Measurements from ENCODE around the gene PKNOX1. TPM values are rescaled to one million over a fixed set of nuclear protein-coding genes. Genes with fewer than 3 reads are reported as not detected.
"Not testable (repeated sequence)": the region's sequence is repeated elsewhere in the genome, so short reads cannot be mapped to it uniquely, and the experiment has no call there.

The PKNOX1 gene
- polyA plus RNA-seq: 10 to 100 TPM in 1 of 4 donors, 1 to 10 TPM in 3; 4.7 to 11.8 (median 6.0) TPM
- long read RNA-seq, donor 1, full-length matches to known transcripts: 3 of 3 reads
- long read RNA-seq, donor 1, partial matches to known transcripts: 0 of 3 reads
- long read RNA-seq, donor 1, other reads (novel, unspliced or antisense): 0 of 3 reads
- long read RNA-seq, donor 2, partial matches to known transcripts: 0 of 1 reads
- long read RNA-seq, donor 2, other reads (novel, unspliced or antisense): 0 of 1 reads
- long read RNA-seq, donor 3, full-length matches to known transcripts: 1 of 90 reads
- long read RNA-seq, donor 3, partial matches to known transcripts: 27 of 90 reads
- long read RNA-seq, donor 3, other reads (novel, unspliced or antisense): 62 of 90 reads
- long read RNA-seq, donor 4: 0 reads
- long read RNA-seq, donor 5: 0 reads
- long read RNA-seq, donor 6, full-length matches to known transcripts: 2 of 2 reads
- long read RNA-seq, donor 6, partial matches to known transcripts: 0 of 2 reads
- long read RNA-seq, donor 6, other reads (novel, unspliced or antisense): 0 of 2 reads
- long read RNA-seq, donor 7, full-length matches to known transcripts: 1 of 1 reads
- long read RNA-seq, donor 7, partial matches to known transcripts: 0 of 1 reads
- long read RNA-seq, donor 7, other reads (novel, unspliced or antisense): 0 of 1 reads
- long read RNA-seq, donor 8: 0 reads
- long read RNA-seq, donor 9, partial matches to known transcripts: 10 of 10 reads
- long read RNA-seq, donor 9, other reads (novel, unspliced or antisense): 0 of 10 reads
- long read RNA-seq, donor 10, full-length matches to known transcripts: 2 of 2 reads
- long read RNA-seq, donor 10, partial matches to known transcripts: 0 of 2 reads
- long read RNA-seq, donor 10, other reads (novel, unspliced or antisense): 0 of 2 reads

DNA sequence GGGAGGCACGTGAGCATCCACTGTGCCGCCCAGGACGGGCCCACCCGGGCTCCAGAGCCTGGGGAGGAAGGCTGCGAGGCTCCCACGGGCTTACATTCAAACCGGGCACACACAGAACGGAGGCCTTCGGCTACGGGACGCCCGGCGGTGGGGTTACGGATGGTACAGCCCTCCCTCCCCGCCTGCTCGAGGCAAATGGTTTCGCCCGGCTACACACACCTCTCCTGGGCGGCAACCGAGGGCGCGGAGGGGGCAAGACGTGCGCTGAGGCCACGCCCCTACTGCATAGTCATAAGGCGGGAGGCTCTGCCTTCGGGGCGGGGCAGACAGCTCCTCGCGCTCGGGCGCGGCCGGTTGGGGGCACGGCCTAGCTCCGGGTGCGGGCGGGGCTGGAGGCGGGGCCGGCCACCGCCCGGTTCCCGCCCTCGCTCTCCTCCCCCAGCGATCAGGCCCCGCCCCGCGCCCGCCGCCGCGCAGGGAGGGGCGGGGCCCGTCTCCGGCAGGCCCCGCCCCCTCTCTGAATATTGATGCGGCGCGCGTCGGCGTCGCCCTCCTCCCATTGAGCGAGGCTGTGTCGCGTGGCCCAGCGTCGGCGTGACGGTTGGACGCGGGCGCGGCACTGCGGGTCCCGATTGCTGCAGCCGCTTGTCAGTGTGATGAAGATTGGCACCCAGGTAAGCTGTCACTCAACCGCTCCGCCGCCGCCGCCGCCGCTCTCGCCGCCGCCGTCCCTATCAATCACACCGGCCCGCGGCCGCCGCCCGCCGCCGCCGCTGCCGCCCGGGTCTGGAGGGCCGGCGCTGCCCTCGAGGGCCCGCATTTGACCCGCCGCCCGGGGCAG is at the start of gene PKNOX1:
Gene PKNOX1 (plus strand): TSS at position 572 of the 841 bp plus-strand sequence. CDS start 29,820 bp downstream, outside the sequence.
- H3K27ac ChIP-seq (ENCODE audit: low read depth in 1 of 3, low read length in 2 of 3): peak within 1 kb of the TSS; percentile 90 to 93 (median 93)
- H3K4me3 ChIP-seq (ENCODE audit: low read depth in 1 of 3, low read length in 3 of 3): peak within 1 kb of the TSS; percentile 69 to 97 (median 95)
- H3K4me1 ChIP-seq (ENCODE audit: control insufficient read depth in 3 of 3, insufficient read depth in 2 of 3, low read depth in 1 of 3, low read length in 2 of 3): peaks cover 3 to 20% (median 3%) of the 10 kb centered on the region in 3 donors
- WGBS, 3 donors: 0 to 1% (median 0%) methylated on average over 49 to 106 of the region's 106 CpGs
- FAIRE-seq (no peak), DNase-seq (peak; percentile 99)
- H3K36me3 ChIP-seq (ENCODE audit: control insufficient read depth in 3 of 3, insufficient read depth in 2 of 3, low read depth in 1 of 3, low read length in 3 of 3): peaks cover 0 to 5% (median 0%) of the 10 kb centered on the region in 3 donors
- H3K27me3 ChIP-seq (ENCODE audit: control insufficient read depth in 3 of 3, insufficient read depth in 3 of 3, low read length in 3 of 3): no peaks in the 10 kb centered on the region
- no peaks in the 10 kb centered on the region for H3K9me3 ChIP-seq (ENCODE audit: control insufficient read depth in 2 of 2, insufficient read depth in 1 of 2, low read depth in 1 of 2, low read length in 1 of 2)

- Histone ChIP-seq H3K9me3 (ENCODE audit: control insufficient read depth in 2 of 2, insufficient read depth in 1 of 2, low read depth in 1 of 2, low read length in 1 of 2) (no peaks in the 10 kb centered on the region), H3K4me1 (ENCODE audit: control insufficient read depth in 3 of 3, insufficient read depth in 2 of 3, low read depth in 1 of 3, low read length in 2 of 3) (no peaks in the 10 kb centered on the region), H3K27ac (ENCODE audit: low read depth in 1 of 3, low read length in 2 of 3) (no peak within 1 kb of the TSS), H3K4me3 (ENCODE audit: low read depth in 1 of 3, low read length in 3 of 3) (no peak within 1 kb of the TSS), H3K27me3 (ENCODE audit: control insufficient read depth in 3 of 3, insufficient read depth in 3 of 3, low read length in 3 of 3) (no peaks in the 10 kb centered on the region), H3K36me3 (ENCODE audit: control insufficient read depth in 3 of 3, insufficient read depth in 2 of 3, low read depth in 1 of 3, low read length in 3 of 3) (no peaks in the 10 kb centered on the region)
- WGBS, 3 donors: 89 to 95% (median 91%) methylated on average over 29 of the region's 29 CpGs
- FAIRE-seq (no peak), DNase-seq (no peak)
These were observed 49.0 kb upstream of the PKNOX1 start, which contains the start of gene ERVH48-1 for GRCh38 chr21:42925114-42925926. Gene ERVH48-1 (minus strand): TSS chr21:42925630. CDS start chr21:42919006, 6,624 bp downstream.

GRCh38 chr21:42927474-42928200 is 46.7 kb upstream of the PKNOX1 start:
- DNase-seq; H3K27me3 ChIP-seq (ENCODE audit: control insufficient read depth in 3 of 3, insufficient read depth in 3 of 3, low read length in 3 of 3): not testable (repeated sequence)
- 94 to 96% (median 94%) methylated on average over 23 of the region's 23 CpGs for WGBS, 3 donors

GRCh38 chr21:42929969-42930368 is 44.4 kb upstream of the PKNOX1 start:
- no peak for DNase-seq
- Histone ChIP-seq H3K27ac (ENCODE audit: low read depth in 1 of 3, low read length in 2 of 3) (no peak overlapping the region), H3K27me3 (ENCODE audit: control insufficient read depth in 3 of 3, insufficient read depth in 3 of 3, low read length in 3 of 3) (no peaks in the 10 kb centered on the region), H3K4me3 (ENCODE audit: low read depth in 1 of 3, low read length in 3 of 3) (no peak overlapping the region), H3K9me3 (ENCODE audit: control insufficient read depth in 2 of 2, insufficient read depth in 1 of 2, low read depth in 1 of 2, low read length in 1 of 2) (no peaks in the 10 kb centered on the region), H3K36me3 (ENCODE audit: control insufficient read depth in 3 of 3, insufficient read depth in 2 of 3, low read depth in 1 of 3, low read length in 3 of 3) (no peaks in the 10 kb centered on the region), H3K4me1 (ENCODE audit: control insufficient read depth in 3 of 3, insufficient read depth in 2 of 3, low read depth in 1 of 3, low read length in 2 of 3) (no peaks in the 10 kb centered on the region)
- WGBS, 3 donors: 55 to 73% (median 67%) methylated on average over 3 of the region's 3 CpGs
- no peak for FAIRE-seq

More at GRCh38 chr21:42927474-42928200, 46.7 kb upstream of the PKNOX1 start:
- FAIRE-seq; H3K4me1 ChIP-seq (ENCODE audit: control insufficient read depth in 3 of 3, insufficient read depth in 2 of 3, low read depth in 1 of 3, low read length in 2 of 3); H3K9me3 ChIP-seq (ENCODE audit: control insufficient read depth in 2 of 2, insufficient read depth in 1 of 2, low read depth in 1 of 2, low read length in 1 of 2); H3K36me3 ChIP-seq (ENCODE audit: control insufficient read depth in 3 of 3, insufficient read depth in 2 of 3, low read depth in 1 of 3, low read length in 3 of 3); H3K27ac ChIP-seq (ENCODE audit: low read depth in 1 of 3, low read length in 2 of 3); H3K4me3 ChIP-seq (ENCODE audit: low read depth in 1 of 3, low read length in 3 of 3): not testable (repeated sequence)

- Histone ChIP-seq H3K27ac (ENCODE audit: low read depth in 1 of 3, low read length in 2 of 3) (no peak overlapping the region), H3K36me3 (ENCODE audit: control insufficient read depth in 3 of 3, insufficient read depth in 2 of 3, low read depth in 1 of 3, low read length in 3 of 3) (no peaks in the 10 kb centered on the region), H3K9me3 (ENCODE audit: control insufficient read depth in 2 of 2, insufficient read depth in 1 of 2, low read depth in 1 of 2, low read length in 1 of 2) (no peaks in the 10 kb centered on the region), H3K4me3 (ENCODE audit: low read depth in 1 of 3, low read length in 3 of 3) (no peak overlapping the region), H3K4me1 (ENCODE audit: control insufficient read depth in 3 of 3, insufficient read depth in 2 of 3, low read depth in 1 of 3, low read length in 2 of 3) (no peaks in the 10 kb centered on the region), H3K27me3 (ENCODE audit: control insufficient read depth in 3 of 3, insufficient read depth in 3 of 3, low read length in 3 of 3) (no peaks in the 10 kb centered on the region)
- FAIRE-seq (no peak), DNase-seq (no peak)
- 85 to 92% (median 87%) methylated on average over 13 of the region's 13 CpGs for WGBS, 3 donors
These were observed 42.7 kb upstream of the PKNOX1 start for GRCh38 chr21:42931560-42932235.

GRCh38 chr21:42932378-42933136 is 41.8 kb upstream of the PKNOX1 start:
- not testable (repeated sequence) for FAIRE-seq; H3K27me3 ChIP-seq (ENCODE audit: control insufficient read depth in 3 of 3, insufficient read depth in 3 of 3, low read length in 3 of 3); H3K36me3 ChIP-seq (ENCODE audit: control insufficient read depth in 3 of 3, insufficient read depth in 2 of 3, low read depth in 1 of 3, low read length in 3 of 3); H3K4me3 ChIP-seq (ENCODE audit: low read depth in 1 of 3, low read length in 3 of 3); H3K4me1 ChIP-seq (ENCODE audit: control insufficient read depth in 3 of 3, insufficient read depth in 2 of 3, low read depth in 1 of 3, low read length in 2 of 3); H3K9me3 ChIP-seq (ENCODE audit: control insufficient read depth in 2 of 2, insufficient read depth in 1 of 2, low read depth in 1 of 2, low read length in 1 of 2); H3K27ac ChIP-seq (ENCODE audit: low read depth in 1 of 3, low read length in 2 of 3); DNase-seq
- WGBS, 3 donors: 87 to 95% (median 92%) methylated on average over 16 of the region's 16 CpGs
